Measurements from ENCODE around the gene OXSR1.

DNA sequence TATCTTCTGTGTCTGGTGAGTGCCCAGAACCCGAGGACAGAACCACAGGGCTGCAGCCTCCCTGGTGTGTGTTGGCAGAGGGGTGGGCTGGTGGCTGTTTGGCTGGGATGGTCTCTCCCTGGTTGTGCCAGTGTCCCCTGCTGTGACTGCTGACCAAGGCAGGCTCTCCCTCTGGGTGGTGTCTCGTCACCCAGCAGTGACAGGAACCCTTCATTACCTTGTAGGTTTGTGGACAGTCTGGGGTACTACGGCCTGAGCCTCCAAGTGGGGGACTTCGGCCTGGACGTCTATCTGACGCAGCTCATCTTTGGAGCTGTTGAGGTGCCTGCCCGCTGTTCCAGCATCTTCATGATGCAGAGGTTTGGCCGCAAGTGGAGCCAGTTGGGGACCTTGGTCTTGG, 110.3 kb downstream of the OXSR1 start:
- TF ChIP-seq, protein P1, sequence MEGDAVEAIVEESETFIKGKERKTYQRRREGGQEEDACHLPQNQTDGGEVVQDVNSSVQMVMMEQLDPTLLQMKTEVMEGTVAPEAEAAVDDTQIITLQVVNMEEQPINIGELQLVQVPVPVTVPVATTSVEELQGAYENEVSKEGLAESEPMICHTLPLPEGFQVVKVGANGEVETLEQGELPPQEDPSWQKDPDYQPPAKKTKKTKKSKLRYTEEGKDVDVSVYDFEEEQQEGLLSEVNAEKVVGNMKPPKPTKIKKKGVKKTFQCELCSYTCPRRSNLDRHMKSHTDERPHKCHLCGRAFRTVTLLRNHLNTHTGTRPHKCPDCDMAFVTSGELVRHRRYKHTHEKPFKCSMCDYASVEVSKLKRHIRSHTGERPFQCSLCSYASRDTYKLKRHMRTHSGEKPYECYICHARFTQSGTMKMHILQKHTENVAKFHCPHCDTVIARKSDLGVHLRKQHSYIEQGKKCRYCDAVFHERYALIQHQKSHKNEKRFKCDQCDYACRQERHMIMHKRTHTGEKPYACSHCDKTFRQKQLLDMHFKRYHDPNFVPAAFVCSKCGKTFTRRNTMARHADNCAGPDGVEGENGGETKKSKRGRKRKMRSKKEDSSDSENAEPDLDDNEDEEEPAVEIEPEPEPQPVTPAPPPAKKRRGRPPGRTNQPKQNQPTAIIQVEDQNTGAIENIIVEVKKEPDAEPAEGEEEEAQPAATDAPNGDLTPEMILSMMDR (IDR thresholded peaks at IDR 0.05), result no peak
- no peak for TF ChIP-seq ZFX (IDR thresholded peaks at IDR 0.05; ENCODE audit: borderline replicate concordance)

All from 22Rv1 (cell line).